ENCODE measurements around the gene TMEM232. TPM values are rescaled to one million over a fixed set of nuclear protein-coding genes. Genes with fewer than 3 reads are reported as not detected.

TMEM232 gene
- total RNA-seq, 1 donor from 2014 or later = 1.1 TPM

DNA sequence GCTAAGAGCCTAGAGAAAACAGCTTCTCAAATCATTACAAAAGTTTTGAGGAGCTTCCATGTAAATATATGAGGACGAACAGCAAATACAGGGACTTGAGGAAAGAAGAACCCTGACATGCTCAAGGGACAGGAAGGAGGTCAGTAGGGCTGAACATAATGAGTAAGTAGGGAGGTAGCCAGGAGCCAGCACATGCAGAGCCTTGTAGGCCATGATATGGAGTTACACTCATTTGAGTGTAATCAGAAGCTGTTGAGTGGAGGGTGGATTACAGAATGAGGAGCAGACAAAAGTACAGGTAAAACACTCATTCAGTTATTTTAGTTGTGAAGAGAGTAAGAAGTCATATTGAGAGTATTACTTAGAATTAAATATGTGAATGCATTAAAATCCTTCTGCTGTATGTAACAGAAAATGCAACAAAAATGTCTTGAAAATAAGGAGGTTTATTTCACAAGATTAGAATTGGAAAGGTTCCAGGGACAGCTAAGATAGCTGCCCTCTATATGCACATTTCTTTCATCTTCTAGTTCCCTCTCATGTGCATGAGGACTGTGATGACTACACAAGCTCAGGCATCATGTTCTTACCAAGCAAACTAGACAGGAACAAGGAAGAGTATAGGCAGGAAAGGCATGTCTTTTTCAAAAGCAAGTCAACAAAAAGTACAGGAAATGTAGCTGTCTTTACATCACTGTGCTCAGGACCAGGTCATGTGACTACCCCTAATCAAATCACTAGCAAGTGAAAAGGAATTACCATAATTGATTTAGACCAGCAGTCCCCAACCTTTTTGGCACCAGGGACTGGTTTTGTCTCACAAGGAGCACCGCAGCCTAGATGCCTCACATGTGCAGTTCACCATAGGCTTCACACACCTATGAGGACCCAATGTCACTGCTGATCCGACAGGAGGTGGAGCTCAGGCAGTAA, 87.2 kb downstream of the TMEM232 start:
- H3K27ac Mint-ChIP-seq = no peak overlapping the region
- H3K4me3 Mint-ChIP-seq (ENCODE audit: low read depth) = no peak overlapping the region
- intact Hi-C loops (cut with micrococcal nuclease) = no loop called here
- no peaks in the 10 kb centered on the region for H3K36me3 Mint-ChIP-seq (ENCODE audit: low read depth)
- no peaks in the 10 kb centered on the region for H3K27me3 Mint-ChIP-seq (ENCODE audit: low read depth)
- peaks cover 6% of the 10 kb centered on the region for H3K4me1 Mint-ChIP-seq (ENCODE audit: low read depth)
- no peak for DNase-seq (ENCODE audit: low spot score)
- no peaks in the 10 kb centered on the region for H3K9me3 Mint-ChIP-seq

- H3K36me3 Mint-ChIP-seq (ENCODE audit: low read depth) = no peaks in the 10 kb centered on the region
- no peak for DNase-seq (ENCODE audit: low spot score)
- H3K27me3 Mint-ChIP-seq (ENCODE audit: low read depth) = no peaks in the 10 kb centered on the region
- H3K4me3 Mint-ChIP-seq (ENCODE audit: low read depth) = no peak overlapping the region
- intact Hi-C loops (cut with micrococcal nuclease) = no loop called here
- no peak overlapping the region for H3K27ac Mint-ChIP-seq
- H3K4me1 Mint-ChIP-seq (ENCODE audit: low read depth) = peaks cover 8% of the 10 kb centered on the region
- H3K9me3 Mint-ChIP-seq = no peaks in the 10 kb centered on the region
Observed at GRCh38 chr5:110634475-110634874, 92.0 kb downstream of the TMEM232 start.

GRCh38 chr5:110631236-110631635, 95.2 kb downstream of the TMEM232 start:
- intact Hi-C loops (cut with micrococcal nuclease) = no loop called here

DNA sequence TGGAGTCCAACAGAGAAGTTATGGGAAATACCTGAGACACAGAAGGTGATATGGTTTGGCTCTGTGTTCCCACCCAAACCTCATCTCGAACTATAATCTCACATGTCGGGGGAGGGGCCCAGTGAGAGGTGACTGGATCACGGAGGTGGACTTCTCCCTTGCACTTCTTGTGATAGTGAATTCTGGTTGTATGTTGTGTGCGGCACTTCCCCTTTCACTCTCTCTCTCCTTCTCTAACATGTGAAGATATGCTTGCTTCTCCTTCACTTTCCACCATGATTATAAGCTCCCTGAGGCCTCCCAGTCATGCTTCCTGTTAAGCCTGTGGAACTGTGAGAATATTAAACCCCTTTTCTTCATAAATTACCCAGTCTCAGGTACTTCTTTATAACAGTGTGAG, 96.1 kb downstream of the TMEM232 start:
- H3K27ac Mint-ChIP-seq = no peak overlapping the region

More at GRCh38 chr5:110631236-110631635, 95.2 kb downstream of the TMEM232 start:
- Mint-ChIP-seq H3K27ac (no peak overlapping the region), H3K4me3 (ENCODE audit: low read depth) (no peak overlapping the region), H3K36me3 (ENCODE audit: low read depth) (no peaks in the 10 kb centered on the region), H3K4me1 (ENCODE audit: low read depth) (peaks cover 8% of the 10 kb centered on the region), H3K9me3 (no peaks in the 10 kb centered on the region), H3K27me3 (ENCODE audit: low read depth) (no peaks in the 10 kb centered on the region)
- DNase-seq (ENCODE audit: low spot score) = no peak

GRCh38 chr5:110625376-110625999, 101.0 kb downstream of the TMEM232 start:
- H3K4me3 Mint-ChIP-seq (ENCODE audit: low read depth) = no peak overlapping the region
- H3K27ac Mint-ChIP-seq = no peak overlapping the region
- no peaks in the 10 kb centered on the region for H3K27me3 Mint-ChIP-seq (ENCODE audit: low read depth)
- H3K36me3 Mint-ChIP-seq (ENCODE audit: low read depth) = no peaks in the 10 kb centered on the region
- no peaks in the 10 kb centered on the region for H3K9me3 Mint-ChIP-seq
- DNase-seq (ENCODE audit: low spot score) = no peak
- intact Hi-C loops (cut with micrococcal nuclease) = no loop called here
- no peaks in the 10 kb centered on the region for H3K4me1 Mint-ChIP-seq (ENCODE audit: low read depth)

More for the DNA sequence above, 96.1 kb downstream of the TMEM232 start:
- intact Hi-C loops (cut with micrococcal nuclease) = no loop called here
- no peak overlapping the region for H3K4me3 Mint-ChIP-seq (ENCODE audit: low read depth)
- H3K27me3 Mint-ChIP-seq (ENCODE audit: low read depth) = no peaks in the 10 kb centered on the region
- no peaks in the 10 kb centered on the region for H3K36me3 Mint-ChIP-seq (ENCODE audit: low read depth)
- peaks cover 8% of the 10 kb centered on the region for H3K4me1 Mint-ChIP-seq (ENCODE audit: low read depth)
- no peaks in the 10 kb centered on the region for H3K9me3 Mint-ChIP-seq
- DNase-seq (ENCODE audit: low spot score) = no peak

DNA sequence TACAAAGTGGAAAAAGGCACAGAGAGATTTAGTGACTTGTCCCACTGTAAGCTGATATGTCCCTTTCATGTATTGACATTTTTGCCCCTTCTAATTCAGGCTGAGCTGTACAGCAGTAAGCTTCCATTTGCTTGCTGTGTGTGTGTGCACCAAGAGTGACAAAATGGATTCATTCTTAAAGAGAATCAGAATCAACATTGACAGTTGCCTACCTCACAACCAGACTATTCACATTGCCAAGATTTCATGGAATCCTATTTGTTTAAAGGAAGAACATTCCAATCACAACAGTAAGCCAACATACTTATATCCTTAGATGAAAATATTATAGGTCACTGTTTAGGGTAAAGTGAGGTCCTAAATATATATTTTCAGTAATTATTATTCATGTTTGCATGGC, 102.6 kb downstream of the TMEM232 start:
- Mint-ChIP-seq H3K4me3 (ENCODE audit: low read depth) (no peak overlapping the region), H3K27ac (no peak overlapping the region), H3K4me1 (ENCODE audit: low read depth) (no peaks in the 10 kb centered on the region), H3K9me3 (no peaks in the 10 kb centered on the region), H3K27me3 (ENCODE audit: low read depth) (no peaks in the 10 kb centered on the region), H3K36me3 (ENCODE audit: low read depth) (no peaks in the 10 kb centered on the region)
- DNase-seq (ENCODE audit: low spot score) = no peak
- intact Hi-C loops (cut with micrococcal nuclease) = no loop called here

GRCh38 chr5:110618941-110619340, 107.5 kb downstream of the TMEM232 start:
- Mint-ChIP-seq H3K27me3 (ENCODE audit: low read depth) (no peaks in the 10 kb centered on the region), H3K27ac (no peak overlapping the region), H3K4me3 (ENCODE audit: low read depth) (no peak overlapping the region), H3K9me3 (no peaks in the 10 kb centered on the region), H3K36me3 (ENCODE audit: low read depth) (no peaks in the 10 kb centered on the region), H3K4me1 (ENCODE audit: low read depth) (no peaks in the 10 kb centered on the region)
- intact Hi-C loops (cut with micrococcal nuclease) = no loop called here
- DNase-seq (ENCODE audit: low spot score) = no peak

GRCh38 chr5:110616009-110616408, 110.5 kb downstream of the TMEM232 start:
- intact Hi-C loops (cut with micrococcal nuclease) = no loop called here
- H3K27me3 Mint-ChIP-seq (ENCODE audit: low read depth) = no peaks in the 10 kb centered on the region
- no peak overlapping the region for H3K27ac Mint-ChIP-seq
- no peak for DNase-seq (ENCODE audit: low spot score)
- H3K9me3 Mint-ChIP-seq = no peaks in the 10 kb centered on the region
- no peaks in the 10 kb centered on the region for H3K4me1 Mint-ChIP-seq (ENCODE audit: low read depth)
- H3K4me3 Mint-ChIP-seq (ENCODE audit: low read depth) = no peak overlapping the region
- H3K36me3 Mint-ChIP-seq (ENCODE audit: low read depth) = no peaks in the 10 kb centered on the region

DNA sequence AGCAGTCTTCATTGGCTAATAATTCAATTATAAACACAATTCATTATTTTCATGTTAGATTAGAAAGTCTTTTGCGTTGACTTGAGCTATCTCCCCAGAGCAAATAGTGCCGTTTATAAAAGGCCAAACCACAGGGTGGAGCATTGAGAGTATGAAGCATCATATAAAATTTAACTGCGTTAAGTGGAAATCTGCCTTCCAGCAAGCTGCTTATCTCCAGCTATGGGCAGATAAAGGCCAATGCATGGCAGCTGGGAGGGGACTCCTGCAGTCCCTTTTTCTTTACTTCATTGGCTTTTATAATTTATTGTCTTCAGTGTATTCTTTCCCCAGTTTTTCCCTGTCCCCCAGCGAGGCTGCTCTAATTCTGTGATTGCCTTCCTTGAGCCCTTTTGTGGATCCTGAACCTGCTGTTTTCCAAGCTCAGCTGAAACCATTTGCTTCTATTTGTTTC, 113.7 kb downstream of the TMEM232 start:
- no peak overlapping the region for H3K4me3 Mint-ChIP-seq (ENCODE audit: low read depth)
- intact Hi-C loops (cut with micrococcal nuclease) = no loop called here
- DNase-seq (ENCODE audit: low spot score) = no peak
- no peaks in the 10 kb centered on the region for H3K4me1 Mint-ChIP-seq (ENCODE audit: low read depth)
- H3K36me3 Mint-ChIP-seq (ENCODE audit: low read depth) = no peaks in the 10 kb centered on the region
- no peaks in the 10 kb centered on the region for H3K9me3 Mint-ChIP-seq
- no peaks in the 10 kb centered on the region for H3K27me3 Mint-ChIP-seq (ENCODE audit: low read depth)
- H3K27ac Mint-ChIP-seq = no peak overlapping the region

DNA sequence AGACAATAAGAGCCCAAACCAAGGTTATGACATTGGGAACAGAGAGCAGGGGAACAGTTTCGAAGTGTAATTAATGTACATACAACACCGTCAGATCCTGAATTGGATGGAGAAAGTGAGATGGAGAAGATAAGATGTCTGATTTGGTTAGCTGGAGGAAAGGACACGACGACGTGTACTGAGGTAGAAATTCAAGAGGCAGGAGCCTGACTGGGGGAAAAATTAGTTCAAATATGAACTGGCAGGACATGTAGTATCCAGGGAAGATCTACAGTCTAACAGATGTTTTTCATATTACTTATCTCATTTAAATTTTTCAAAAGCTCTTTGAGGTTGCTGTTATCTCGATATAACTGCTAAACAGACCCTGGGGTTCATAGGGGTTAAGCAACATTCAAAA, 114.7 kb downstream of the TMEM232 start:
- H3K36me3 Mint-ChIP-seq (ENCODE audit: low read depth) = no peaks in the 10 kb centered on the region
- H3K27ac Mint-ChIP-seq = no peak overlapping the region
- DNase-seq (ENCODE audit: low spot score) = no peak
- no peak overlapping the region for H3K4me3 Mint-ChIP-seq (ENCODE audit: low read depth)
- H3K27me3 Mint-ChIP-seq (ENCODE audit: low read depth) = no peaks in the 10 kb centered on the region
- intact Hi-C loops (cut with micrococcal nuclease) = no loop called here
- H3K4me1 Mint-ChIP-seq (ENCODE audit: low read depth) = no peaks in the 10 kb centered on the region
- H3K9me3 Mint-ChIP-seq = no peaks in the 10 kb centered on the region

DNA sequence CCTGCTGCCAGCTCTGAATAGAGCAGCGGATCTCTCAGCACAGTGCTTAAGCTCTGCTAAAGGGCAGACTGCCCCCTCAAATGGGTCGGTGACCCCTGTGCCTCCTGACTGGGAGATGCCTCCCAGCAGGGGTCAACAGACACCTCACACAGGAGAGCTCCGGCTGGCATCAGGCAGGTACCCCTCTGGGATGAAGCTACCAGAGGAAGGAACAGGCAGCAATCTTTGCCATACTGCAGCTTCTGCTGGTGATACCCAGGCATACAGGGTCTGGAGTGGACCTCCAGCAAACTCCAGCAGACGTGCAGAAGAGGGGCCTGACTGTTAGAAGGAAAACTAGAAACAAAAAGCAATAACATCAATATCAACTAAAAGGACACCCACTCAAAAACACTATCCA, 131.6 kb downstream of the TMEM232 start:
- no peaks in the 10 kb centered on the region for H3K9me3 Mint-ChIP-seq
- H3K27ac Mint-ChIP-seq = no peak overlapping the region
- H3K4me3 Mint-ChIP-seq (ENCODE audit: low read depth) = no peak overlapping the region
- no peaks in the 10 kb centered on the region for H3K36me3 Mint-ChIP-seq (ENCODE audit: low read depth)
- intact Hi-C loops (cut with micrococcal nuclease) = no loop called here
- H3K27me3 Mint-ChIP-seq (ENCODE audit: low read depth) = no peaks in the 10 kb centered on the region
- no peaks in the 10 kb centered on the region for H3K4me1 Mint-ChIP-seq (ENCODE audit: low read depth)
- DNase-seq (ENCODE audit: low spot score) = no peak

GRCh38 chr5:110590187-110590586, 136.3 kb downstream of the TMEM232 start:
- H3K4me1 Mint-ChIP-seq (ENCODE audit: low read depth) = no peaks in the 10 kb centered on the region
- H3K36me3 Mint-ChIP-seq (ENCODE audit: low read depth) = no peaks in the 10 kb centered on the region
- no peaks in the 10 kb centered on the region for H3K27me3 Mint-ChIP-seq (ENCODE audit: low read depth)
- DNase-seq (ENCODE audit: low spot score) = no peak
- intact Hi-C loops (cut with micrococcal nuclease) = no loop called here
- H3K4me3 Mint-ChIP-seq (ENCODE audit: low read depth) = no peak overlapping the region
- H3K9me3 Mint-ChIP-seq = no peaks in the 10 kb centered on the region
- H3K27ac Mint-ChIP-seq = no peak overlapping the region

GRCh38 chr5:110588286-110588980, 138.0 kb downstream of the TMEM232 start:
- no peak overlapping the region for H3K4me3 Mint-ChIP-seq (ENCODE audit: low read depth)
- H3K36me3 Mint-ChIP-seq (ENCODE audit: low read depth) = no peaks in the 10 kb centered on the region
- no peaks in the 10 kb centered on the region for H3K27me3 Mint-ChIP-seq (ENCODE audit: low read depth)
- no peak for DNase-seq (ENCODE audit: low spot score)
- H3K4me1 Mint-ChIP-seq (ENCODE audit: low read depth) = no peaks in the 10 kb centered on the region
- intact Hi-C loops (cut with micrococcal nuclease) = no loop called here
- H3K27ac Mint-ChIP-seq = no peak overlapping the region
- H3K9me3 Mint-ChIP-seq = no peaks in the 10 kb centered on the region

All from activated T-helper 2 cell treated with anti-CD3 and anti-CD28 coated beads, Interferon-gamma antibody, Interleukin-2, Interleukin-4, amounts not matched to agents 10 μg/mL and 5 μg/mL and 100 μg/mL, durations not matched to agents 14 hours and 24 hours and 36 hours (primary cell).